Measurements from ENCODE around the gene CACNA2D1.

- no peak for TF ChIP-seq CTCF (IDR thresholded peaks at IDR 0.05)
- TF ChIP-seq ZFX (IDR thresholded peaks at IDR 0.05; ENCODE audit: borderline replicate concordance), result no peak
These were observed 198.5 kb downstream of the CACNA2D1 start for GRCh38 chr7:82244947-82245517.

Measured in 22Rv1 (cell line).